Esophagus muscularis mucosa (tissue), 4 donors: Measurements from ENCODE around the gene PKLR.

ENCODE experiments used
- EP300 ChIP-seq: sonication (generic); formaldehyde crosslinking; IDR thresholded peaks from one replicate; pipeline ENCODE4 v1.6.1; 2017; ENCODE audit warnings: antibody characterized with exemption
- POLR2A ChIP-seq: fragments of 450-650 bp; IDR thresholded peaks from one replicate; pipeline ENCODE4 v1.6.1; 2017; ENCODE audit warnings: antibody characterized with exemption, moderate library complexity, mild to moderate bottlenecking, low read depth
- TF ChIP-seq, protein P1 (sequence below), 3 experiments: fragments of 200-600 bp in 2 of 3; fragments of 450-650 bp in 1 of 3; sonication (generic) in 2 of 3; IDR thresholded peaks; one replicate each; pipeline ENCODE4 v1.5.1; 2017 to 2019; ENCODE audit warnings: antibody characterized with exemption in 3 of 3, mild to moderate bottlenecking in 2 of 3, moderate library complexity in 1 of 3

DNA sequence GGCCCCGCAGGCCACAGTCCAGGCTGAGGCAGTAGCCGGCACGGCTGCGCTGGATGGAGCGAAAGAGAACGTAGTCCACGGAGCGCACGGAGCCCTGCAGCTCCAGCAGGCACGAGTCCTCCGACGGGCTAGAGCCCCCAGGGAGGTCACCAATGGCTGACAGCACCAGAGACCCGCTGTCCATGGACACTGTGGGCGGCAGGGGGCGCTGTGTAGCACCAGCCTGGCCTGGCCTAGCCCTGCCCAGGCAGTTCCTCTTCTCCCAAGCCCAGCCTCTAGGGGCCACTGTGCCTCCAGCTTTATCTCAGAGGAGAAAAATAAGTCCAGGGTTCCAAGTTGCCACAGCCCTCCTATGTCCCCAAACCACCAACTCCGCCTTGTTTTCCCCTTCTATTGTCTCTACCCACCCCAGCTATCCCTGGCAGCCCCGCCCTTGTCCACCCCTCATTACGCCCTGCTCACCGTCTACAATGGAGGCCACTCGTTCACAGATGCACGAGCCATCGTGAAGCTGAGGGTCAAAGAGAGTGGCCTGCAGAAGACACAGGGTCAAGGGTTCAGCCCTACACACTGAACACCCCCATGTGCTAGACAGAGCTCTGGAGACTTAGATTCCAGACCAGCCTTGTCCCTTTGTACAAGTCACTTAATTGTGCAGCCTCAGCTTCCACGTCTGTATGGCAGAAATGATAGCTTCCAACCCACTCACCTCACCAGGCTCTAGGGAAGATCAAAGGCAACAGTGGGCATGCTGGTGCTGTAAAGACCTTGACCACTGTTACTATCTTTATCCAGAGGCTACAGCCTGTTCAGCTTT lies 50.4 kb downstream of the PKLR start:
- TF ChIP-seq, protein P1, sequence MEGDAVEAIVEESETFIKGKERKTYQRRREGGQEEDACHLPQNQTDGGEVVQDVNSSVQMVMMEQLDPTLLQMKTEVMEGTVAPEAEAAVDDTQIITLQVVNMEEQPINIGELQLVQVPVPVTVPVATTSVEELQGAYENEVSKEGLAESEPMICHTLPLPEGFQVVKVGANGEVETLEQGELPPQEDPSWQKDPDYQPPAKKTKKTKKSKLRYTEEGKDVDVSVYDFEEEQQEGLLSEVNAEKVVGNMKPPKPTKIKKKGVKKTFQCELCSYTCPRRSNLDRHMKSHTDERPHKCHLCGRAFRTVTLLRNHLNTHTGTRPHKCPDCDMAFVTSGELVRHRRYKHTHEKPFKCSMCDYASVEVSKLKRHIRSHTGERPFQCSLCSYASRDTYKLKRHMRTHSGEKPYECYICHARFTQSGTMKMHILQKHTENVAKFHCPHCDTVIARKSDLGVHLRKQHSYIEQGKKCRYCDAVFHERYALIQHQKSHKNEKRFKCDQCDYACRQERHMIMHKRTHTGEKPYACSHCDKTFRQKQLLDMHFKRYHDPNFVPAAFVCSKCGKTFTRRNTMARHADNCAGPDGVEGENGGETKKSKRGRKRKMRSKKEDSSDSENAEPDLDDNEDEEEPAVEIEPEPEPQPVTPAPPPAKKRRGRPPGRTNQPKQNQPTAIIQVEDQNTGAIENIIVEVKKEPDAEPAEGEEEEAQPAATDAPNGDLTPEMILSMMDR (IDR thresholded peaks at IDR 0.05), result peak; percentile 98 to 100 (median 99)
- TF ChIP-seq POLR2A (no peak), EP300 (no peak)
